DND-41 (cell line): ENCODE data around the gene DNER.

Experiments
- EZH2 ChIP-seq: IDR thresholded peaks from 3 replicates; pipeline ENCODE4 v1.6.1; 2012; ENCODE audit warnings: borderline replicate concordance, low read depth, mild to moderate bottlenecking, moderate library complexity, low read length, inconsistent platforms; ENCODE audit not compliant: severe bottlenecking
- TF ChIP-seq, protein P1 (sequence below): IDR thresholded peaks from 2 replicates; pipeline ENCODE4 v1.5.1; 2012; ENCODE audit warnings: borderline replicate concordance, low read length, moderate library complexity, mild to moderate bottlenecking; ENCODE audit not compliant: poor library complexity, severe bottlenecking; ENCODE audit errors: extremely low read depth

GRCh38 chr2:229426464-229426863 is 287.9 kb downstream of the DNER start:
- TF ChIP-seq, protein P1, sequence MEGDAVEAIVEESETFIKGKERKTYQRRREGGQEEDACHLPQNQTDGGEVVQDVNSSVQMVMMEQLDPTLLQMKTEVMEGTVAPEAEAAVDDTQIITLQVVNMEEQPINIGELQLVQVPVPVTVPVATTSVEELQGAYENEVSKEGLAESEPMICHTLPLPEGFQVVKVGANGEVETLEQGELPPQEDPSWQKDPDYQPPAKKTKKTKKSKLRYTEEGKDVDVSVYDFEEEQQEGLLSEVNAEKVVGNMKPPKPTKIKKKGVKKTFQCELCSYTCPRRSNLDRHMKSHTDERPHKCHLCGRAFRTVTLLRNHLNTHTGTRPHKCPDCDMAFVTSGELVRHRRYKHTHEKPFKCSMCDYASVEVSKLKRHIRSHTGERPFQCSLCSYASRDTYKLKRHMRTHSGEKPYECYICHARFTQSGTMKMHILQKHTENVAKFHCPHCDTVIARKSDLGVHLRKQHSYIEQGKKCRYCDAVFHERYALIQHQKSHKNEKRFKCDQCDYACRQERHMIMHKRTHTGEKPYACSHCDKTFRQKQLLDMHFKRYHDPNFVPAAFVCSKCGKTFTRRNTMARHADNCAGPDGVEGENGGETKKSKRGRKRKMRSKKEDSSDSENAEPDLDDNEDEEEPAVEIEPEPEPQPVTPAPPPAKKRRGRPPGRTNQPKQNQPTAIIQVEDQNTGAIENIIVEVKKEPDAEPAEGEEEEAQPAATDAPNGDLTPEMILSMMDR, result no peak
- no peak for TF ChIP-seq EZH2
